ENCODE results near the gene GAL3ST1.

- TF ChIP-seq CTCF (IDR thresholded peaks at IDR 0.05; ENCODE audit: poor library complexity) (no peak), EZH2 (IDR thresholded peaks at IDR 0.05; ENCODE audit: borderline replicate concordance) (no peak), EZH2phosphoT487 (IDR thresholded peaks at IDR 0.05; ENCODE audit: low read depth, severe bottlenecking, unreplicated experiment) (no peak)
Measured at GRCh38 chr22:30521368-30522156, 52.9 kb downstream of the GAL3ST1 start.
